Activated CD4-positive, alpha-beta T cell treated with anti-CD3 and anti-CD28 coated beads for 48 hours (primary cell): ENCODE data around the gene AMOTL1.
"Not testable (repeated sequence)": the region's sequence is repeated elsewhere in the genome, so short reads cannot be mapped to it uniquely, and the experiment has no call there.

ENCODE experiments used
- DNase-seq: peaks from one replicate; pipeline ENCODE4 v3.0.0-alpha.2; 2020

AMOTL1 gene

DNA sequence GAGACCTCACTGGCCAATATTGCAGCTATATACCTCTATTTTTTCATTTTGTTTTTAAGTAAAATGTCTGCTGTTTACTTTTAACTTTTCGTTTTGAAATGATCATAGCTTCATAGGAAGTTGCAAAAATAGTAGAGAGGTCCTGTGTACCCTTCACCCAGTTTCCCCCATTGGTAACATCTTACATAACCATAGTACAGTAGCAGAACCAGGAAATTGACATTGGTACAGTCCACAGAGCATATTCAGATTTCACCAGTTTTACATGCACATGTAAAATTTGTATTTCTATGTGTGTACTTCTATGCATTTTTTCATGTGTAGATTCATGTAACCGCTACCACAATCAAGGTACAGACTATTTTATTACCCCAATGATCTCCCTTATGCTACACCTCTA is 3.8 kb downstream of the AMOTL1 start:
- DNase-seq = no peak

DNA sequence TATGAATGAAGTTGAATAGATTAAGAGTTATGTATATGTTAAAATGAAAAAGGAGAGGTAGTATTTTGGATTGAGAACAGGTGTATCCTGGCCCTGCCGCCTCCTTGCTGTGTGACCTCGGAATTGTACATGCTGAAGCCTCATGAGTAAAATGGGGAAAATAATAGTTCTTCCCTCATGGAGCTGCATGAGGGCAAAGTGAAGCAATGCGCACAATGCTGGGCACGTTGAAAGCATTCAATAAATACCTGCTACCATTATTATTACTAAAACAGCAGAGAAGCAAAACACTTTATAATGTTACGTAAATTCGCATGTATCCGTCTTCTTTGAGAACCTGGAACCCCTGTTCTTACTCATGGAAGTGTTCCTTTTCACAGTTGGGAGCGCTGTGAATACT is 5.7 kb downstream of the AMOTL1 start:
- DNase-seq = no peak

DNA sequence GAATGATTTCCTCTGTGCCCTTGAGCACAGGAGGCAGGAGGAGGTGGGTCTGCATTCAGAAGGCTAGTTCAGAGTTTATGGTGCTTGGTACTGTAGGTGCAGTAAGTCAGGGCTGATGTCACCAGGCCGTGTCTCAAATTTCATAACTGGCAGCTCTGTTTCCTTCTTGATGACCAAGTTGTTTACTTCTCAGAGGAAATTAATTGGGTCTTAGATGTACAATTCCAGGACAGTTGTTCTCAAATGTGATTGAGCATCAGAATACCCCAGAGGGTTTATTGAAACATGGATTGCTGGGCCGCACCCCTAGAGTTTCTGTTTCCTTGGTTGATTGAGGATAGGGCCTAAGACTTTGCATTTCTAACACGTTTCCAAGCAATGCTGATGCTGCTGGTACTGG is 6.2 kb downstream of the AMOTL1 start:
- DNase-seq = no peak

DNA sequence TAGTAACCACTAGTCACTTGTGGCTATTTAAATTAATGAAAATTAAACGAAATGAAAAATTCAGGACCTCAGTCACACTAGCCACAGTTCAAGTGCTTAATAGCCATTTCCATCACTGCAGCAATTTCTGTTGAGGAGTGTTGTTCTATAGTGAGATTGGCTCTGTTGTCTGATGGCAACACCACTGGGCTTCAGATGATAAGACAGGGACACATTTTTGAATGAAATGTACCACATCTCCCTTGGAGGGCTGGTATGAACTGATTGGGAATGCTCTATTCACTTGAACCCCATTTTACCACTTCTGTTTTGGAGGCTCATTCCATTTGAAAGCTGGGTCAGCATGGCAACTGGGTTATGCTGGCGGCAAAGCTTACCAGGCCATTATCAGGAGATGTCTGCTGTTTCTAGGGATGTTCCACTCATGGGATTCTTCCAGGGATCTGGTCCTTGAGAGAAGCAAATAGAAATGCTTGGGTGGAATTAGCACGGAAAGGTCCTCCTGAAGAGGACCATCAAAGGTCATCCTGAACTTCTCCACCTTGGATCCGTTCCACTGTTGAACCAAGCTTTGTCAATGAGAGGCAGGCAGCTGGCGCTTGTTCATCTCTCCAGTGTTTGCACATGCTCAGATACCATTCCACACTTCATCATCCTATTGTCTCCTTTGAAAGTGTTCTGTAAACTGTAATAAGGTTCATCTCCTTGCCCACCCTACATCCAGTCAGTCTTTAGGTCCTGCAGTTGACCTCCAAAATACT is 7.6 kb downstream of the AMOTL1 start:
- no peak for DNase-seq

GRCh38 chr11:94776351-94777321 is 8.5 kb downstream of the AMOTL1 start:
- no peak for DNase-seq

- no peak for DNase-seq
These were observed 12.3 kb downstream of the AMOTL1 start for GRCh38 chr11:94780432-94780831.

- no peak for DNase-seq
These were observed 13.7 kb downstream of the AMOTL1 start for GRCh38 chr11:94781837-94782236.

DNA sequence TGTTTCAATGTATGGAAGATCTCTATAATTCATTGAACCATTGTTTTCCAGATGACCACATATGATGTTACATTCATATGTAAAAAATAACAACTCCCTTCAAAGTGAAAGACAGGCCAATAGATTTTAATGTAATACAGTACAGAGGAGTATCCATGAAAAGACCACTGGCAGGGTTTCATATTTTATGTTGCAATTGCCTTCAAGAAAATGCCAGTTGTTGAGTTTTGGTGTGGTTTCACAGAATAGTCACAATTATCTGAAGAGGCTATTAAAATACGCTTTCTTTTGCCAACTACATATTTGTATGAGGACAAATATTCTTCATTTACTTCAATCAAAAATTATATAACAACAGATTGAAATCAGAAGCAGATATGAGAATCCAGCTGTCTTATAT is 14.3 kb downstream of the AMOTL1 start:
- no peak for DNase-seq

GRCh38 chr11:94784884-94785283 is 16.7 kb downstream of the AMOTL1 start:
- DNase-seq = no peak

- no peak for DNase-seq
These were observed 17.4 kb downstream of the AMOTL1 start for GRCh38 chr11:94785509-94785908.

- DNase-seq = no peak
These were observed 18.3 kb downstream of the AMOTL1 start for GRCh38 chr11:94786264-94787126.

- no peak for DNase-seq
These were observed 19.6 kb downstream of the AMOTL1 start for GRCh38 chr11:94787801-94788200.

- no peak for DNase-seq
These were observed 20.2 kb downstream of the AMOTL1 start for GRCh38 chr11:94788396-94788795.

DNA sequence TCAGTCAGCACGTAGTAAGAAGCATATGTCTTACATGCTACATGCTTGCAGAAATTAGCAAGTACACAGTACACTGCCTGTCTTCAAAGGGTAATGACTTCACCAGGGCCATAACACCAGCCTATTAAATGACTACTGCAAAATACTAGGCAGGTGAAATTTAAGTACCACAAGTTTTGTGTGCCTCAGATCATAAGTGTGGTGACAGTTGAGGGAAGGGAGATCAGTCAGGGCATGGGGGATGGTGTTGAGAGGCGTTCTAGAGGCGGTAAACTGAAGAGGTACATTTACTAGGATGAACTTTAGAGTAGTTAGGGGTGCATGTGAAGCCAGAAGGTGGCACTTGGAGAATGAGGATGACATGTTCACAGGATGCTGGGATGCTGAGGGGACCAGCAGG is 22.0 kb downstream of the AMOTL1 start:
- no peak for DNase-seq

- DNase-seq = no peak
These were observed 22.6 kb downstream of the AMOTL1 start for GRCh38 chr11:94790661-94791180.

GRCh38 chr11:94791216-94791889 is 23.2 kb downstream of the AMOTL1 start:
- DNase-seq = no peak

DNA sequence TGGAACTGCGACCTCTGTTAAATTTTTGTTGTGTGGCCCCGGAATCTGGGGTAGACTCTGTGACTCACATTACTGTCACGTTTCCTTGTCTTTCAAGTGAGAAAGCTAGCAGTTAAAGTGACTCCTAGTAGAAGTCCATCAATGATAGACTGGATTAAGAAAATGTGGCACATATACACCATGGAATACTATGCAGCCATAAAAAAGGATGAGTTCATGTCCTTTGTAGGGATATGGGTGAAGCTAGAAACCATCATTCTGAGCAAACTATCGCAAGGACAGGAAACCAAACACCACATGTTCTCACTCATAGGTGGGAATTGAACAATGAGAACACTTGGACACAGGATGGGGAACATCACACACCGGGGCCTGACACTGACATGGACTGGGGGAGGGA is 23.8 kb downstream of the AMOTL1 start:
- DNase-seq = not testable (repeated sequence)

DNA sequence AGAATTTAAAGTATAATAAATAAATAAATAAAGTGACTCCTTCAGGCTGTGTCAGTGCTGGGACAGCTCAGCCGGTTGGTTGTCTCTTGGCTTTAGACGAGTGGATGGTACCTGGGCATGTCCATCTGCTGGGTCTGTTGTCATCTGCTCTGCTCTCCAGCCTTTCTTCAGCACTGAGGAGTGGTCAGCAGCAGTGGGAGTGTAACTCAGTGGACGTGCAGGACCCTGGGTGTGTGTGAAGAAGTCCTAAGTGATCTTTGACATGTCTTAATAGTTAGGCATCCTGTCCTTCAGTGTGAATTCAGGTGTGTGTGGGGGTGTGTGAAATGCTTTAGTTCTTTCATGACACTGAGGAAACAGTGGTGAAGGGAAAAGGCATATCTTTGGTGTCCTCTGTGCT is 24.3 kb downstream of the AMOTL1 start:
- no peak for DNase-seq

DNA sequence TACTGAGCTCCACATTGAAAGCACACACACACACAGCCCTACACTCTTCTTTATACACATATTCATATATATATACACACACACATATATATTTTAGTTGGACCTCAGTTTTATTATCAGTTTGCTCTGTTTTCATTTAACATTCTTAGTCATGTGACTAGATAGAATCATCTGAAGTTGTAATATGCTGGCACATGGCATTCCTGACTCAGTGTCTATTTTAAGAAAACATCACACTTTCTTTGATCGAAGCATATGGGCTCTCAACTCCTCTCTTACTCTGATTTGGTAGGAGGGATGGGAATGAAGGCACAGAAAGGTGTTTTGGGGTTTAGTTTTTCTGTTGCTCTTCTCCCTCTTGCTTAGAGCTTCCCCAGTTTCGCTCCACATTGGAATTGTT is 24.8 kb downstream of the AMOTL1 start:
- no peak for DNase-seq

DNA sequence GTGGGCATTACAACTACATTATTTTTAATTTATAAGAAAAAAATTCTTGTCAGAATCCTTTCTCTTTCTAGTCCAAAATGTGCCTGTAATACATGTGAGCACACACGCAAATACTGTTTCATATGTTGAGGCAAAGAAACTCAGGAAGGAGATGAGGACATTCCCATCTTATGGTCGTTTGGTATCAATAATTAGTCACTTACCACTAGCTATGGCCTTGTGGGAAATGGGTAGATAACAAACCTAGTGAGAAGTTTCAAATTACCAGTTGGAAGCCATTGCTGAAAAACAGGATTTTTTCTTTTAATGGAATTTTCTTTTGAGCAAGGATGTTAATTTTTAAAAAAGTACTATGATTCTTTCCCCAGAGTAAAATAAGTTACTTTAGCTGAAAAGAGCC is 25.7 kb downstream of the AMOTL1 start:
- no peak for DNase-seq

DNA sequence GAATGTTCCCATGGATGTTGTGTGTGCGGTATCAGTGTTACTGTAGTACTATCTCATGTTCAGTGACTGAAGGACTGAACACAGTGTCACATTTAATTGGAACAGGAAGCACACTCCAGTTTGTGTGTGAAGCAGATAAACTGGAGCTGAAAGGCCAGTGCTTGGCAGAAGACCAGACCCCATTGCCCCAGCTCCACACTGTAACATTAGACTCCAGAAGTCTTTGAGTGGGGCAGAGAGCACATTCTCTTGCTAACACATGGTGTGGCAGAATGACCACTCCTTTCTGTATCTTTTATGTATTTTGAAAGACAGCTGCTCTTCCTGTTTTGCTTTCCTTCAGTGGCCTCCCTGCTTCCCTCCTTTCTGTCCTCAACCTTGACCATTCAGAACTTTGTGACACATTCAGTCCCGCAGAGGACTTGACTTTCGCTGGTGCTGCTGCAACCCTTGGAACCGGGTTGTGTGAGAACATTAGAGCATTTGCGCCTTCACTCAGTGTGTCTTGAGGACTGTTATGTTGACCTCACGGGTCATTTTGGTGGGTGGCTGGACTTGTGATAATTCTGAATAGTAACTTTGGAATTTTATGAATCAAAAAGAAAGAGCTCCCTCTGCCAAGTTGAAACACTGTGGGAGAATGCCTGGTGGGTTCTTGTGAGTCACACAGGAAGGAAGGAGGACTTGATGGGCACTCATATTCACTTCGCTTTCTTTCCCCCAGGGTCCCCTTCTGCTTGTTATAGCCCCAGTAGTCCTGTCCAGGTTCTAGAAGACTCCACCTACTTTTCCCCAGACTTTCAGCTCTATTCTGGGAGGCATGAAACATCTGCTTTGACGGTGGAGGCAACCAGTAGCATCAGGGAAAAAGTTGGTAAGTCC is 26.4 kb downstream of the AMOTL1 start:
- no peak for DNase-seq
